Hypothalamus (tissue), 51 donors: Measurements from ENCODE around the gene UBALD2.
"Not testable (repeated sequence)": the region's sequence is repeated elsewhere in the genome, so short reads cannot be mapped to it uniquely, and the experiment has no call there.

Experiments
- DNase-seq, 51 donors: peaks; one replicate each; lab custom pipeline; 2025; lab: John Stamatoyannopoulos, UW

UBALD2 gene

DNA sequence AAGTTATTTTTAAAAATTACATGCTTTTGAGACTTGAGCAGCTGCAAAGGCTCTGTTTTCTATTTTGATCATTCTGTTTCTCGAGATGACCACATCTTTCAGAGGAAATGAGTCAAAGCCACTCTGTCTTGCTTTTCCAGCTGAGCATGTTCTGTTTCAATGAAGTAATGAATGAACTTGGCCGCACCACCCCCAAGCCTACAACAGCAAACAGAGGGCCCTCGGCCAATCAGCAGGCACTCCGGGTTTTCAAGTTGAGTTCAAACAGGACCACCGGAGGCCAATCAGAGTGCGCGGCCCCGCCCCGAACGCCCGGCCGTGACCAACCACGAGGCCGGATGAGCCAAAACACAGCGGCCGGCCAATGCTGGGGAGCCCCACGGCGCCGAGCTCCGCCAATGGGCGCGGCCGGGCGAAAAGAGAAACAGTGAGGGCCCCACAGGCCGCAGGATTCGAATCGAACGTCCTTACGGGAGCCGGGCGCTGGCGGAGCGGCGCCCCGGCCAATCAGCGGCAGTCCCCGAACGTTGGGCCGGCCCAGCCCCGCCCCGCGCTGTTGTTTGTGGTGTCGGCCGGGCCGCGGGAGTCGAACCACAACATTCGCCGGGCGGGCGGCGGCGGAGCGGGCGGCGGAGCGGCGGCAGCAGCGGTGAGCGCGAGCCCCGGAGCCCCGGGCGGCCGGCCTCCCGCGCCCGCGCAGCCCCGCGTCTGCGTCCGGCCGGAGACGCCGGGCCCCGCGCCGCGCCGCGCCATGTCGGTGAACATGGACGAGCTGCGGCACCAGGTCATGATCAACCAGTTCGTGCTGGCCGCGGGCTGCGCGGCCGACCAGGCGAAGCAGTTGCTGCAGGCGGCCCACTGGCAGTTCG, at the start of gene UBALD2:
Gene UBALD2 (plus strand): TSS at position 594 of the 869 bp plus-strand sequence. CDS start 158 bp downstream, at position 752.
- peak; percentile 90 to 100 (median 99) for DNase-seq

DNA sequence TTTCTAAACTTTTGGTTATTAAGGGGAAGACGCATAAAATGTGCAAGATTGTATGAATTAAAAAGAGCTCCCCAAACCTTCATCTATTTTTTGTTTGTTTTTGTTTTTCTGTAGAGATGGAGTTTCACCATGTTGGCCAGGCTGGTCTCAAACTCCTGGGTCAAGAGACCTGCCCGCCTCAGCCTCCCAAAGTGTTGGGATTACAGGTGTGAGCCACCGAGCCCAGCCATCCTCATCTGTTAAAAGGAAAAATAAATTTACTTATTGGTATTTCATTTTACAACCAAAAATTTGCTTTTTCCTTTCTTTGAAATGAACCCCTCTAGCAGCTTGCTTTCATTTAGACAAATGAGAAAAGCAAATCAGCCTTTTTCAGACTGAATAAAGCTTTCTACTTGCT, 48.1 kb upstream of the UBALD2 start:
- DNase-seq = no peak

DNA sequence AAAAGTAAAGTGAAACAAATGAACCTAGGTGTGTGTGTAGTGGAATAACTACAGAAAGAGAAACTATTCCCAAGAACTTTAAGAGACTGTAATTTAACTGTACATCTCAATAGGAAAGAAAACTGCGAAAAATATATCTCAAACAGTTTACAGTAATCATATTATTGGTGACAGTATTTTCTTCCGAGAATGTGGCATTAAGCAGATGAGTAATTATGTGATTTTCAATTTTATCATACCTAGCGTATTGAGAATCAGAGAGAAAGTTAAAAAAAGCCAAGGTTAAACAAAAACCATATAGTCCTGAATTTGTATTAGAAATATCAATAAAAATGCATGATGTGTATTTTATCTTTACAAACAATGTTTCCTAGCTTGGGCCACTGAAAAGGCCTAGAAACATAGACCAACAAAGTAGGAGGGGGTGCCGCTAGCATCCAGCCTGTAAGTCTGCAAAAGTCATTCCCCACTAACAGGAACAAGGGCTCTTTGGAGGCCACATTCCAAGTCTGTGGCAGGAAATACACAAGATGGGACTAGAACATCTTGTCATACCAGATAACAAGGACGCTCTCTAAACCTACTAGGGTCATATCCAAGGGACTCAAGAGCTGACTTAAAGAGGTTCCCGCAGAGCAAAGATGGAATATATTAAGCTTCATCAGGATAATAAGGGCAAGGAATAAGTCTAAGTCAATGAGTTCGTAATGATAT, 45.3 kb upstream of the UBALD2 start:
- no peak for DNase-seq

DNA sequence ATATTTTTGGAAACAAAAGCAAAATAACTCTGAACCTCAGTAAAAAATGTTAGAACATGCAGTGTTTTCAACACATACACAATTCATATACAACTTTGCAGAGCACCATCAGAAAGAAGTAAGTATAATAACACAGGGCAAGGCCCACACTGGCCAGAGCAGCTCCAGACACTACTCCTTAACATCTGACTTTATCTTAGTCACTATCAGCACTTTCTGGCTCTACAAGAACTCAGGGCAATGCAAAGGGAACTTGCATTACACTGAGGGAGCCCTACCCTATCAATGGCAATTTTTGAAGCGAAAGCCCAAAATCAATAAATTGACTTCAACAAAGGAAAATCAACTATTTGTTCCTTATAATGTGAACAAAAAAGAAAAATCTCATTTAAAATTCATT, 41.3 kb upstream of the UBALD2 start:
- no peak for DNase-seq

DNA sequence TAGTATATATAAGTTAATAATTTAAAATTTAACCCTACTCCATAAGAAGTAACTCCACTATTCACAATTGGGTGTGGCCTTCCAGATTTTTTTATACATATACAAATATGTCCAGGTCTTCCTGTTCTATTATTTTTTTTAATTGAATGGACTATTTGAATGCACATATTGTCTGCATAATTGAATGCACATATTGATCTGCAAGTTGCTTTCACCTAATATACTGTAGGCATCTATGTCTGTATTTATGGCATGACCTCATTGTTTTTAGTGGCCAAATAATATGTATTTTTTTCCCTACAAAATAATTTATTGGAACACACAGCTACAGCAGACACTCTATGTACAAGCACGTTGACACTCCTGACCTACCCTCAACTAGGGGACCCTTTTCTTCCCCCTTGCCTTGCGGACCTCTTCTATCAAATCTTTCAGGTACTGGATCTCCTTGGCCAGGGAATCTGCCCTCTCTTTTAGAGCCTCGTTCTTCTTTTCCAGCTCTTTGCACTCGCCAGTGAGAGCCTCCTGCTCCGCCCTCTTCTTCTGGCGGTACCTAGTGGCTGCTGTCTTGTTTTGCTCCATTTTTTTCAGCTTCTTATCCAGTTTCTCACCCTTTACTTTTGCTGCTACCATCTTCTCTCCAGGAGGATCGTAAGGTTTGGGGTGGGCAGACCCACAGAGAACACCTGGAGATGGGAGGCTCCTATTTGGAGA, 39.6 kb upstream of the UBALD2 start:
- not testable (repeated sequence) for DNase-seq

DNA sequence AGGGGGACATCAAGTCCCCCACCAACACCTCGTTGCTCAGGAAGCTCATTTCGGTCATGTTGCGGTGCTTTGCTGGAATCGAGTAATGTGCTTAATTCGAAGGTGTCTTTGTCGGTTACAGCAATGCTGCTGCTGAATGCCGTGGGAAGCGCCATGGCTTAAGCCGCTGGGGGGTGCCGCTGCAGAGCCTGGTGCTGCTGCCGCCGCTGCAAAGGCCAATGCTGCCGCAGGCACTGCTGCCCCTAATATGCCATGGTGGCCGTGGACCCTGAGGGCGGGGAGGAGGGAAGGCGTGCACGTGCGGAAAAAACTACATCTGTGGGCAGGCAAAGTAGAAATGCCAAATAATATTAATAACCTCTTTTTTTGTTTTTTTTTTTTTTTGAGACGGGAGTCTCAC, 38.4 kb upstream of the UBALD2 start:
- not testable (repeated sequence) for DNase-seq

DNA sequence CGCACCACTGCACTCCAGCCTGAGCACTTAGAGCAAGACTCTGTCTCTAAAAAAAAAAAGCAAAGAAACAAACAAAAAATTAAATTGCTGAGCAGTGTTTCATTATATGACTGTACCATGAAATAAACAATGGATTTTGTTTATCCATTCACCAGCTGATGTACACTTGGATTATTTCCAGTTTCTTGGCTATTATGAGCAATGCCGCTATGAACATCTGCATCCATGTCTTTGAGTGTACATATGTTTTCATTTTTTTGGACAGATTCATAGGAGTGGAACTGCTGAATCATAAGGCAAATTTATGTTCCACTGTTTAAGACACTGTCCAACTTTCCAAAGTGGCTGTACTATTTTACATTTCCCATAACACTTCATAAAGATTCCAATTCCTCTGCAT, 32.8 kb upstream of the UBALD2 start:
- DNase-seq = no peak

DNA sequence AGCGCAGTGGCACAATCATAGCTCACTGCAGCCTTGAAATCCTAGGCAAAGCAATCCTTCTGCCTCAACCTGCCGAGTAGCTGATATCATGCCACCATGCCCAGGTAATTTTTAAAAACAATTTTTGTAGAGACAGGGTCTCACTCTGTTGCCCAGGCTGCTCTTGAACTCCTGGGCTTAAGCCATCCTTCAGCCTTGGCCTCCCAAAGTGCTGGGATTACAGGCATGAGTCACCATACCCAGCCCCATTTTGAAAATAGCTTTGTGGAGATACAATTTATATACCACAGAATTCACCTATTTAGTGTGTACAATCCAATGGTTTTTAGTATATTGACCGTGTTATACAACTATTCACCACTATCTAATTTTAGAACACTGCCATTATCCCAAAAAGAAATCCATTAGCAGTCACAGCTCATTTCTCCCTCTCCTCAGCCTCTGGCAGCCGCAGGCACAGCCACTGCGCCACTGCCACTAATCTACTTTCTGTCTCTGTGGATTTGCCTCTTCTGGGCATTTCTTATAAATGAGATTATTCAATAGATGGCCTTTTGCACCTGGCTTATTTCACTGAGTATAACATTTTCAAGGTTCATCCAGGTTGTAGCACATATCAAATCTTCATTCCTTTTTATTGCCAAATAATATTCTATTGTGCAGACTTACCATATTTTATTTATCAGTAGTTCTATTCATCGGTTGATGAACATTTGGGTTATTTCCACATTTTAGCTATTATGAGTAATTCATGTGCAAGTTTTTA, 31.4 kb upstream of the UBALD2 start:
- no peak for DNase-seq

DNA sequence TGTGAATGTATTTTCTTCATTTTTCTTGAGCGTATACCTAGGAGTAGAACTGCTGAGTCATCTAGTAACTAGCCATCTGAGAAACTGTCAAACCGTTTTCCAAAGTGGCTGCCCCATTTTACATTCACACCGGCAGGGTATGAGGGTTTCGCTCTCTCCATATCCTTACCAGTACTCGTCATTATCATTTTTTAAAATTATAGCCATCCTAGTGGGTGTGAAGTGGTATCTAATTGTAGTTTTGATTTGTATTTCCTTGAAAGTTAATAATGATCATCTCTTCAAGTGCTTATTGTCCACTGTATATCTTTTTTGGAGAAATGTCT, 30.8 kb upstream of the UBALD2 start:
- DNase-seq = no peak

DNA sequence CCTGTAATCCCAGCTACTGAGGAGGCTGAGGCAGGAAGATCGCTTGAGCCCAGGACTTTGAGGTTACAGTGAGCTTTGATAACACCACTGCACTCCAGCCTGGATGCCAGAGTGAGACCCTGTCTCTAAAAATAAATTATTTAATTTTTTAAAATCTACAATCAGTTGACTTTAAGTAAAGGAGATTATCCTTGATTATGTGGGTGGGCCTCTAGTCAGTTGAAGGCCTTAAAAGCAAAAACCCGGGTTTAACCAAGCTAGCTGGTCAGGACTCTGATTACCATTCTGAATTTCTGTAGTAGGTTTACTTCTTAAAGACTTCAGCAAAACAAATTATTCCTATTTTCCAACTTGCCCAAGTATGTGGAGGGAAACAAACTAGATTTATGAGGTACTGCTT, 29.3 kb upstream of the UBALD2 start:
- DNase-seq = no peak

DNA sequence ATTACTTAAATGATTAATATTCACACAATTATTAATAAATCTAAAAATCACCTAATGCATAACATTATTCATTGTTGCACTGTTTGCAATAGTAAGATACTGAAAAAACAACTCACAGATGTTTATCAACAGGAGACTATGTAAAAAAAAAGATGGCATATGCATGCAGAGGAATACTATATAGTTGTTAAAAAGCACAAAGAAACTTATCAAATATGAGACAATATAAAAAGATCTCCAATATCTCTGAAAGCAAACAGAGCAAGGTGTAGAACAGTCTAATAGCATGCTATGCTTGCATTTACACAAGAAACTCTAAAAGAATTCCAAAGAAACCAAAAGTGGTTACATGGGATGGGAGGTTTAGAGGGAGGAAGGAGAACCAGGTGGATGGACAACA, 28.5 kb upstream of the UBALD2 start:
- no peak for DNase-seq

DNA sequence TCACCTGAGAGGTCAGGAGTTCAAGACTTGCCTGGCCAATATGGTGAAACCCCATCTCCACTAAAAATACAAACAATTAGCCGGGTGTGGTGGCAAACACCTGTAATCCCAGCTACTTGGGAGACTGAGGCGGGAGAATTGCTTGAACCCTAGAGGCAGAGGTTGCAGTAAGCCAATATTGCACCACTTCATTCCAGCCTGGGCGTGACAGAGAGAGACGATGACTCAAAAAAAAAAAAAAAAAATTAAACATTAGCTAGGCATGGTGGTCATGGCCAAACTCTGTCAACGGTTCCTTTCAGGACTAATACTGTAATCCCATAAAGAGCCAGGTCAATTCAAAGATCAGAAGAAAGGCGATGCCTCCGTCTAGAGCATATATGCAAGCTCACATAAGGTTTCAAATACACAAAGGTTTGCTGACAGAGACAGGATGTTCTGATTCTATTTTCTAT, 27.3 kb upstream of the UBALD2 start:
- no peak for DNase-seq

DNA sequence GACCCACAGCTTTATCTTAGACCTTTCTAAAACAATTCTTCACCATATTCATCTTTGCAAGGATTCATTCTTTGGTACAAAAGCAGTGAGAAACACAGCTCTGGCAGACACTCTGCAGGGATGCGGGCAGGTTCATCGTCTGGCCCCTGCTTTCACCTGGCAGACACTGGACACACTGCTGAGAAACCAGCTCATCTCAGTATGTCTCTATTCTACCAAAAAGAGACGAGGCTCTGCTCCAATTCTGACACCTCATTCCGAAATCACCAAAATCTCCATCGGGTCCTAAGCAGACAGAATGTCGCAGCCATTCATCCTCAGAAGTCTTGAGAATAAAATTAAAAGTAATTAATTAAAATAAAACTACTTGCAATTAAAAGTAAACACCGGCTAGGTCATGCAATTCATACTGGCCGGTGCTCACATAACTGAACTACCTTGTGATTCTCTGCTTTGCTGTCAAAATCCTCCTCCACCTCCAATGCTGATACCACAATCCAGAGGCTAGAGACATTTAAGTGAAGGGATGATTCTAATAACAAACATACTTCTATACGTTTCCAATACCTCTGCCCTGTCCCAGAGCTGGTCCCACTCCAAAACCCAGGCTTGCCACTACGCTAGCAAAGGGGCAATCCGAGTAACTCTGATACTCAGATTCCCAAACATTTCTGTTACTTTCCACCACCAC, 26.2 kb upstream of the UBALD2 start:
- peak in 3 of 51 donors; percentile 21 to 53 (median 27) for DNase-seq

DNA sequence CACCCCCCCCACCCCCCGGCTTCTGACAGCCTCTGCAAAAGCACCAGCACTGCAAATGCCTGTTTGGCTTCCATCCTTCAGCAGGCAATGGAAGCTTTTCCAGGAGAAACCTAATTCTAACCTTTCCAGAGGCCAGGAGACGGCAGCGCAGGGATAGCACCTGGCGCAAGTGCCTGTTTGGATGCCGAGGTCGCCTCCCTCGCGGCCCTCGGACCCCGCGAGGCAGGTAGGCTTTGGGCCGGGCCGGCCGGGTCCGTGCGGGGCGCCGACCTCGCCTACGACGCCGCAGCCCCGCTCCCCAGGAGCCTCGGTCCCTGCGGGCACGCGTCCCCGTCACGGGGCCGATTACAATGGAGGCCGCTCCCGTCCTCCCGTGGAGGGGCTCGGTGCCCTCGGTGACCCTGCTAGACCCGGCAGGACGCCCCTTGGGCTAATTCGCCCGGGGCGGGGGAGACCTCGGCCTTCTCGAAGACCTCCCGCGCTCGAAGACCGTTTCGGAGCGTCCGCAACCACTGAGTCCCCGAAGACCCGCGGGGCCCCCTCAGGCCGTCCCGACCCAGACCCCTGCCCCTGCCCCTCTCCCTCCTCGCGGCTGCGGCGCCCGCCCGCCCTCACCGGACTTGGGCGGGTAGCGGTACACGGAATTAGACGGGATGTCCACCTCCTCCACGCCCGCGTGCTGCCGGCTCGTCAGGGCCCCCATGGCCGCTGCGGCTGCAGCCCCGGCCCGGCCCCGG, 25.4 kb upstream of the UBALD2 start:
- peak in 5 of 51 donors; percentile 23 to 53 (median 39) for DNase-seq

DNA sequence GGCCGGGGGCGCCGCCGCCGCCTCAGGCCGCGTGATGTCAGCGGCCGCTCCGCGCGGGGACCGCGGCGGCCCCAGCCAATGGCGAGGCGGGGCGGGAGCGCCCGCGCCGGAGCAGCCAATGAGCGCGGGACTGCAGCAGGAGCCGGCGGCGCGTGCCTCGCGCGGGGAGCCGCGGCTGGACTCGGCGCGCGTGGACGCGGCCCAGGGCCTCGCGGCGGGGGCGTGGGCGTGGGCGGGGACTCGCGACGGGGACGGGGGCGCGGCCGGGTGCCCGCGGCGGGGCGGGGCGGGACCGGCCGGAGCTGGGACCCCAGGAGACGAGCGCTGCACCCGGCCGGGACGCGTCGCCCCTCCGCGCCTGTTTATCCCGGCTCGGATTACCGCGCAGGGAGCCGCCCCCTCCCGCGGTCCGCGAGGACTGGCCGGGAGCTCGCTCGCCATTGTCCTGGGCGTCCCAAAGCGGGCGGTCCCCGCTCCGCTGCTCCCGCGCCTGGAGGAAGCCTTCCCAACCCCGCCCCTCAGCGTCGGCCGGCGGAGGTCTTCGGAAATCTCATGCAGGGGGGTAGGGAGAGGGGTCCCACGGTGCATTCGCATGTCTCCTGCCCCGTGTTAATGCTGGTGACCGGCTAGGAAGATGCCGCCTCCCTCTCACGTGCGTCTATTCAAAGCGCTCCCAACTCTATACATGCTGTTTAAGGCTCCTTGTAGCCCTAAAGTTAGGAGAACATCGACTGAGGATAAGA, 24.5 kb upstream of the UBALD2 start, which contains the start of gene RNF157:
Gene RNF157 (minus strand): TSS at position 33 of the 743 bp plus-strand sequence. CDS start 253 bp downstream, outside the sequence.
- peak in 44 of 51 donors; percentile 21 to 86 (median 62) for DNase-seq

DNA sequence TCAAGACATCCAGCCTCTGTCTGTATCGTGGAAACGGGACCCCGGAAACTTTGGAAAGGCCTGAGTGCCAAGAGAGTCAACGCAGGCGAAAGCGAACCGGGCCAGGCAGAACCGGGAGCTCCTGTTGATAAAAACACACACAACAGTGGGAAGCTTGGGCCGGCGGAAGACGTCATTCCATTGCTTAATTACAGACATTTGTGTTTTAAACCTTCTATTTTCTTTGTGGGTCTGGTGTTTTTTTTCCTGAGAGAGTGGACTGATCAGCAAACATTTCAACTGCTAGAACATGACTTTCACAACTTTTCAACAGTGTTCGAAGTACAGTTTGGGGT, 24.0 kb upstream of the UBALD2 start:
- peak in 9 of 51 donors; percentile 22 to 60 (median 31) for DNase-seq

DNA sequence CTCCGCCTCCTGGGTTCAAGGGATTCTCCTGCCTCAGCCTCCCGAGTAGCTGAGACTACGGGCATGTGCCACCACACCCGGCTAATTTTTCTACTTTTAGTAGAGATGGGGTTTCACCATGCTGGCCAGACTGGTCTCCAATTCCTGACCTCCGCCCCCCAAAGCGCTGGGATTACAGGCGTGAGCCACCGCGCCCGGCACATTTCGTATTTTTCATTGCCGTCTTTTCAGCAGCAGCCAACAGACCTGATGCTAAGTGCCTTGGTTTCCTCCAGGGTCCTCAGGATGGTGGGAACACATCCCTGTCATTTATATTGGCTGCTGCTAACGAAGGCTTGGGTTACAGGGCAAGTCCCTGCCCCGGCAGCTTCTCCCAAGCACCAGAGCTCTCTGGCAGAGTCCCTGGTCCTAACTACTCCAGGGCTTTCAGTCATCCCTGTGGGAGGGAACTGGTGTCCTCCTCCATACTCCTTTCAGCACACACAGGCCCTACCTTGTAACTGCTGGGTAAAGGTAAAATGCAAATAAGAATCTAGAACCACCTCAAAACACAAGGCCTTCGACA, 23.4 kb upstream of the UBALD2 start:
- DNase-seq = no peak
